SK-N-SH treated with all-trans-retinoic acid at 6 μM for 48 hours (cell line): ENCODE results near the gene GARS1.

Source experiments
- BACH2 ChIP-seq: fragments of 250-450 bp; sonication (Bioruptor Pico); IDR thresholded peaks from 2 replicates; pipeline ENCODE4 v1.9.0; 2021; ENCODE audit warnings: mild to moderate bottlenecking, borderline replicate concordance
- CSDC2 ChIP-seq: fragments of 250-450 bp; sonication (Bioruptor Pico); IDR thresholded peaks from 2 replicates; pipeline ENCODE4 v1.5.0; 2020; ENCODE audit warnings: mild to moderate bottlenecking, moderate library complexity
- ESRRG ChIP-seq: fragments of 250-450 bp; sonication (Bioruptor Pico); IDR thresholded peaks from 2 replicates; pipeline ENCODE4 v1.6.1; 2021; ENCODE audit warnings: mild to moderate bottlenecking
- OSR1 ChIP-seq: fragments of 250-450 bp; sonication (Bioruptor Pico); IDR thresholded peaks from 2 replicates; pipeline ENCODE4 v1.8.0; 2022; ENCODE audit warnings: moderate library complexity, mild to moderate bottlenecking, inconsistent platforms
- RARB ChIP-seq: fragments of 250-450 bp; sonication (Bioruptor Pico); IDR thresholded peaks from 2 replicates; pipeline ENCODE4 v1.8.0; 2021; ENCODE audit warnings: mild to moderate bottlenecking, moderate library complexity
- TCF4 ChIP-seq: fragments of 250-450 bp; sonication (Bioruptor Pico); IDR thresholded peaks from 2 replicates; pipeline ENCODE4 v1.8.0; 2021; ENCODE audit warnings: mild to moderate bottlenecking, moderate library complexity, borderline replicate concordance
- TOX ChIP-seq: fragments of 250-450 bp; sonication (Bioruptor Pico); IDR thresholded peaks from 2 replicates; pipeline ENCODE4 v1.8.0; 2021; ENCODE audit warnings: mild to moderate bottlenecking, moderate library complexity, borderline replicate concordance
- ZC3H10 ChIP-seq: fragments of 250-450 bp; sonication (Bioruptor Pico); IDR thresholded peaks from 2 replicates; pipeline ENCODE4 v1.5.1; 2021; ENCODE audit warnings: mild to moderate bottlenecking, moderate library complexity
- ZNF70 ChIP-seq: fragments of 450-650 bp; formaldehyde crosslinking; IDR thresholded peaks from 2 replicates; pipeline ENCODE4 v1.5.0; 2020; ENCODE audit warnings: mild to moderate bottlenecking, moderate library complexity
- TF ChIP-seq, protein P1 (sequence below): fragments of 250-450 bp; sonication (Bioruptor Pico); IDR thresholded peaks from 2 replicates; pipeline ENCODE4 v1.5.1; 2020; ENCODE audit warnings: low read depth, mild to moderate bottlenecking, moderate library complexity
- TF ChIP-seq, protein P2 (sequence below): fragments of 250-450 bp; sonication (Bioruptor Pico); IDR thresholded peaks from 2 replicates; pipeline ENCODE4 v1.8.0; 2020; ENCODE audit warnings: mild to moderate bottlenecking, moderate library complexity, borderline replicate concordance
- TF ChIP-seq, protein P3 (sequence below): fragments of 250-450 bp; sonication (Bioruptor Pico); IDR thresholded peaks from 2 replicates; pipeline ENCODE4 v1.8.0; 2021; ENCODE audit warnings: low read depth, mild to moderate bottlenecking, moderate library complexity, borderline replicate concordance

DNA sequence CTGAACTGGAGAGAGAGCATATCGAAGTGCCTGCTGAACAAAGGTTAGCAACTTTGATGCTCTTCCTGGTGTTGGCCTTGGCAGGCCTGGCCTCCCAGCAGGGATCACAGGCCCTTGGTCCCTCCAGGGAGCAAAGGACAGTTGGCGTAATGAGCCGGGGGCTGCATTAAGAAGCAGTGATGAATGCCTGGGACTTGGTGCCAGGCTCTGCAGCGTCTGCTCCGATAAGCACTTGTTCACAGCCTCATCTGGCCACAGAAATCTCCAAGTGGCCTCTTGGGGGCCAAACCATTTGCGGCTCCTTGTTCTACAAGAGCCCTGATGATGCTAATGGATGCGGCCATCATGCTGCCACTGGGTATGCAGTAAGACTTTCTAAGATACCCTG is 55.7 kb downstream of the GARS1 start:
- TF ChIP-seq OSR1 (CRISPR knock-in tag), result no peak
- no peak for TF ChIP-seq TOX
- no peak for TF ChIP-seq CSDC2 (CRISPR knock-in tag)
- TF ChIP-seq BACH2 (CRISPR knock-in tag), result no peak
- TF ChIP-seq, protein P1, sequence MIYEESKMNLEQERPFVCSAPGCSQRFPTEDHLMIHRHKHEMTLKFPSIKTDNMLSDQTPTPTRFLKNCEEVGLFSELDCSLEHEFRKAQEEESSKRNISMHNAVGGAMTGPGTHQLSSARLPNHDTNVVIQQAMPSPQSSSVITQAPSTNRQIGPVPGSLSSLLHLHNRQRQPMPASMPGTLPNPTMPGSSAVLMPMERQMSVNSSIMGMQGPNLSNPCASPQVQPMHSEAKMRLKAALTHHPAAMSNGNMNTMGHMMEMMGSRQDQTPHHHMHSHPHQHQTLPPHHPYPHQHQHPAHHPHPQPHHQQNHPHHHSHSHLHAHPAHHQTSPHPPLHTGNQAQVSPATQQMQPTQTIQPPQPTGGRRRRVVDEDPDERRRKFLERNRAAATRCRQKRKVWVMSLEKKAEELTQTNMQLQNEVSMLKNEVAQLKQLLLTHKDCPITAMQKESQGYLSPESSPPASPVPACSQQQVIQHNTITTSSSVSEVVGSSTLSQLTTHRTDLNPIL (CRISPR knock-in tag), result no peak
- TF ChIP-seq, protein P2, sequence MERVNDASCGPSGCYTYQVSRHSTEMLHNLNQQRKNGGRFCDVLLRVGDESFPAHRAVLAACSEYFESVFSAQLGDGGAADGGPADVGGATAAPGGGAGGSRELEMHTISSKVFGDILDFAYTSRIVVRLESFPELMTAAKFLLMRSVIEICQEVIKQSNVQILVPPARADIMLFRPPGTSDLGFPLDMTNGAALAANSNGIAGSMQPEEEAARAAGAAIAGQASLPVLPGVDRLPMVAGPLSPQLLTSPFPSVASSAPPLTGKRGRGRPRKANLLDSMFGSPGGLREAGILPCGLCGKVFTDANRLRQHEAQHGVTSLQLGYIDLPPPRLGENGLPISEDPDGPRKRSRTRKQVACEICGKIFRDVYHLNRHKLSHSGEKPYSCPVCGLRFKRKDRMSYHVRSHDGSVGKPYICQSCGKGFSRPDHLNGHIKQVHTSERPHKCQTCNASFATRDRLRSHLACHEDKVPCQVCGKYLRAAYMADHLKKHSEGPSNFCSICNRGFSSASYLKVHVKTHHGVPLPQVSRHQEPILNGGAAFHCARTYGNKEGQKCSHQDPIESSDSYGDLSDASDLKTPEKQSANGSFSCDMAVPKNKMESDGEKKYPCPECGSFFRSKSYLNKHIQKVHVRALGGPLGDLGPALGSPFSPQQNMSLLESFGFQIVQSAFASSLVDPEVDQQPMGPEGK, result no peak
- TF ChIP-seq ESRRG (CRISPR knock-in tag), result no peak
- TF ChIP-seq, protein P3, sequence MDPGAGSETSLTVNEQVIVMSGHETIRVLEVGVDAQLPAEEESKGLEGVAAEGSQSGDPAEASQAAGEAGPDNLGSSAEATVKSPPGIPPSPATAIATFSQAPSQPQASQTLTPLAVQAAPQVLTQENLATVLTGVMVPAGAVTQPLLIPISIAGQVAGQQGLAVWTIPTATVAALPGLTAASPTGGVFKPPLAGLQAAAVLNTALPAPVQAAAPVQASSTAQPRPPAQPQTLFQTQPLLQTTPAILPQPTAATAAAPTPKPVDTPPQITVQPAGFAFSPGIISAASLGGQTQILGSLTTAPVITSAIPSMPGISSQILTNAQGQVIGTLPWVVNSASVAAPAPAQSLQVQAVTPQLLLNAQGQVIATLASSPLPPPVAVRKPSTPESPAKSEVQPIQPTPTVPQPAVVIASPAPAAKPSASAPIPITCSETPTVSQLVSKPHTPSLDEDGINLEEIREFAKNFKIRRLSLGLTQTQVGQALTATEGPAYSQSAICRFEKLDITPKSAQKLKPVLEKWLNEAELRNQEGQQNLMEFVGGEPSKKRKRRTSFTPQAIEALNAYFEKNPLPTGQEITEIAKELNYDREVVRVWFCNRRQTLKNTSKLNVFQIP (CRISPR knock-in tag), result no peak
- no peak for TF ChIP-seq RARB (CRISPR knock-in tag)
- no peak for TF ChIP-seq ZNF70
- no peak for TF ChIP-seq TCF4
- no peak for TF ChIP-seq ZC3H10
